Measurements from ENCODE around the gene UROC1. TPM values are rescaled to one million over a fixed set of nuclear protein-coding genes. Genes with fewer than 3 reads are reported as not detected.
A peak's percentile ranks its signal among the peaks of the same experiment; 100 is the strongest.

UROC1 gene
- total RNA-seq, 4 donors from 2014 or later, result not detected

- Histone ChIP-seq H3K9me3 (no peaks in the 10 kb centered on the region), H3K4me3 (no peak overlapping the region), H3K27ac (no peak overlapping the region), H3K4me1 (no peaks in the 10 kb centered on the region), H3K36me3 (no peaks in the 10 kb centered on the region), H3K27me3 (peaks cover 5% of the 10 kb centered on the region)
- peak; percentile 43 to 58 for DNase-seq (ENCODE audit: low spot score in 2 of 2)
- WGBS, result 78% methylated on average over 9 of the region's 12 CpGs
- TF ChIP-seq EP300 (IDR thresholded peaks at IDR 0.05), result no peak
- no peak for TF ChIP-seq CTCF (IDR thresholded peaks at IDR 0.05)
- TF ChIP-seq POLR2AphosphoS5 (IDR thresholded peaks at IDR 0.05), result no peak
- no peak for TF ChIP-seq POLR2A (IDR thresholded peaks at IDR 0.05)
These were observed 32.4 kb upstream of the UROC1 start for GRCh38 chr3:126549861-126550487.

DNA sequence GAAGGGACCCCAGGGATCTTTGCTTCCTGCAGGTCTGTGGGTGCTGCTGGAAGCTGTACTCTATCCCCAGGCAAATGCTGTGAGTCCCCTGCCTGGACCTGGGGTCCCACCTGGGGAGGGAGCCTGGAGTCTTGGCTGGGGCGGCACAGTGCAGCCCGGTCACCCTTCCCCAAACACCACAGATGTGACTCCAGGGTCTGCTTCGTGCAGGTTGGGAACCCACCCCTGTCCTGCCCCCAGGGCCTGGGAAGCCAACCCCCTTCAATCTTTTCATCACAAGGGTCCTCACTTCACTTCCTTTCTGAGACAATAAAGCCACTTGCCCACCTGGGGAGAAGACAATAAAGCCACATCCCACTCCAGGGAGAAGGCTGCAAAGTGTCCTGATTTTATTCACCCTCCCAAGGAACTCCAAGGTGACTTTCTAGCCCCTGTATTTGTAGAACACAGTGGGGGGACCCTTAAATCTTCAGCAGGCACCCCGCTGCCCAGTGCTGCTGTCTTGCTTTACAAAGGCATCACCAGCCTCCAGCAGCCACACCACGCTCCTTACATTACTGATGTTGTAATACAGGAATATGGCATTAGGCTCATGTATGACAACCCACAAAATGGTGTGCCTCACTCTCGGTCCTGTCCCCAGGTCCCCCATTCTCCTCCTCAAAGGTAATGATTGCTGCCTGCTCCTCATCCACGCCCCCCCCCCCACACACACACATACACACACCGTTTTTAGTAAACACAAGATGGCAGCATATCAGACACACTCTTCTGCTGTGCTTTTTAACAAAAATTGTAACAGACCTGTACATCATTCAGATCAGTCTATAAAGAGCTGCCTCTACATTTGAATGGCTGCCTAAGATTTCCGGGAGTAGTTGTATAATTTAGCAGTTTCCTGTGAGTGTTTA lies 31.2 kb upstream of the UROC1 start:
- Histone ChIP-seq H3K27ac (no peak overlapping the region), H3K27me3 (peaks cover 5% of the 10 kb centered on the region), H3K36me3 (no peaks in the 10 kb centered on the region), H3K9me3 (no peaks in the 10 kb centered on the region), H3K4me3 (no peak overlapping the region), H3K4me1 (no peaks in the 10 kb centered on the region)
- peak; percentile 38 to 67 for DNase-seq (ENCODE audit: low spot score in 2 of 2)
- TF ChIP-seq EP300 (IDR thresholded peaks at IDR 0.05) (no peak), CTCF (IDR thresholded peaks at IDR 0.05) (no peak), POLR2A (IDR thresholded peaks at IDR 0.05) (no peak), POLR2AphosphoS5 (IDR thresholded peaks at IDR 0.05) (no peak)
- 46% methylated on average over 9 of the region's 9 CpGs for WGBS

DNA sequence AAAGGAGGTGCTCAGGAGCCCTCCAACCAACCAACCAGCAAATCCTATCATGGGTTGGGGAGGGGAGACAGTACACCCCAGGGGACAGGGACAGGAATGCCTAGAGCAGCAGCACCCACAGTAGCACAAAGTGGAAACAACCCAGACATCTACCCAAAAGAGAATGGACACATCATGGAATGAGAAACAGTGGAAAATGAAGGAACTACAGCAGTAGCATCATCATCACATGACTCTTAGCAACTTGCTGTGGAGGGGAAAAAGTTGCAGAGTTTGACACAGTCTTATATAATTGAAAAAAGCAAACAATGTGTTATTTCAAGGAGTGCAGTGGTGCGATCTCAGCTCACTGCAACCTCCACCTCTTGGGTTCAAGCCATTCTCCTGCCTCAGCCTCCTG lies 30.1 kb upstream of the UROC1 start:
- no peak for DNase-seq (ENCODE audit: low spot score in 2 of 2)
- 94% methylated on average over 1 of the region's 1 CpG for WGBS

DNA sequence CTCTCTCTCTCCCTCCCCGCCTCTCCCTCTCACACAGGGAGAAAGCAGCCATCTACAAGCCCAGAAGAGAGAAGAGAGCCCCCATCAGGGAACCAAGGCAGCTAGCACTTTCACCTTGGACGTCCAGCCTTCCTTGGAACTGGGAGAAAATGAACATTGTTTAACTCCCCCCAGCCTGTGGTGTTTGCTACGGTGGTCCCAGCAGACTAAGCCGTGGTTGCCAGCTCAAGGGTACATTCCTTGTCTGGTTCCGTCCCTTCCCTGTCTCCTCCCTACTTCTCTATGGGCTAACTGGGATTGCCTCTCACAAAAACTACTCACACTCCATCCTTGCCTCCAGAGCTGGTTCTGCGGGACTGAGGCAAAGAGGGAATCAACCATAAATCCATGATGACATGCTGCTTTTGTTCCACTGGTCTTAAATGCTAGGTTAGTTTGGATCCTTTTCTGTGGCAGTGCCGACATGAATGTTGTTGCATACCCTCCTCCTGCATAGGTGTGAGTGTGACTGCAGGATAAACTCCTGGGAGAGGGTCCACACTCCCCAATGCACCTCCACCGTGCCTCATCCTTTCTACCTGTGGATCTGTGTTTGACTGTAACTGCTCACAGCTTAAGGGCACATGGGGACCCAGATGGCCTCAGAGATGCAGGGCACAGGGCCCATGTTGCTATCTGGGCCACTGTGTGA lies 29.1 kb upstream of the UROC1 start:
- DNase-seq (ENCODE audit: low spot score in 2 of 2), result peak in 1 of 2 donors; percentile 44
- WGBS, result 75% methylated on average over 7 of the region's 8 CpGs
- TF ChIP-seq CTCF (IDR thresholded peaks at IDR 0.05), result no peak
- no peak for TF ChIP-seq POLR2A (IDR thresholded peaks at IDR 0.05)
- TF ChIP-seq POLR2AphosphoS5 (IDR thresholded peaks at IDR 0.05), result no peak
- TF ChIP-seq EP300 (IDR thresholded peaks at IDR 0.05), result no peak

More for the DNA sequence above, 30.1 kb upstream of the UROC1 start:
- no peaks in the 10 kb centered on the region for H3K9me3 ChIP-seq
- H3K36me3 ChIP-seq, result no peaks in the 10 kb centered on the region
- TF ChIP-seq CTCF (IDR thresholded peaks at IDR 0.05) (no peak), POLR2AphosphoS5 (IDR thresholded peaks at IDR 0.05) (no peak), EP300 (IDR thresholded peaks at IDR 0.05) (no peak), POLR2A (IDR thresholded peaks at IDR 0.05) (no peak)
- H3K27ac ChIP-seq, result no peak overlapping the region
- H3K4me1 ChIP-seq, result no peaks in the 10 kb centered on the region
- H3K27me3 ChIP-seq, result peaks cover 7% of the 10 kb centered on the region
- H3K4me3 ChIP-seq, result no peak overlapping the region

More for the DNA sequence above, 29.1 kb upstream of the UROC1 start:
- Histone ChIP-seq H3K27ac (no peak overlapping the region), H3K4me3 (no peak overlapping the region), H3K4me1 (peaks cover 3% of the 10 kb centered on the region), H3K36me3 (no peaks in the 10 kb centered on the region), H3K27me3 (peaks cover 17% of the 10 kb centered on the region), H3K9me3 (no peaks in the 10 kb centered on the region)
